Measurements from ENCODE around the gene PSD4. TPM values are rescaled to one million over a fixed set of nuclear protein-coding genes. Genes with fewer than 3 reads are reported as not detected.

The PSD4 gene
- total and polyA plus RNA-seq, 10 of the 15 experiments (the other 5 are each of a cell fraction or from before 2014, with no cell fraction given) = 0.68 to 114 (median 35.1) TPM

GRCh38 chr2:113227698-113228097 is 53.9 kb downstream of the PSD4 start:
- 0% methylated on average over 3 of the region's 3 CpGs for whole genome bisulfite sequencing (ENCODE audit: insufficient coverage, insufficient replicate concordance, low lambda C conversion rate, missing lambda C conversion rate)
- no peak for ATAC-seq
- ChIA-PET RAD21 (ENCODE audit: unreplicated experiment) (no interaction called here), SMC1A (ENCODE audit: uncharacterized antibody, unreplicated experiment) (interaction anchor here (1.2 kb wide), 1 partner anchor 25 kb away, joined by 3 read pairs; no protein-coding TSS in a partner anchor), POLR2A (no interaction called here), CTCF (interaction anchor here (1.3 to 1.4 kb wide), 2 partner anchors 24 to 89 kb away, joined by 7 to 8 read pairs; no protein-coding TSS in a partner anchor)
- no peaks in the 10 kb centered on the region for H3K79me2 ChIP-seq (ENCODE audit: control insufficient read depth, insufficient read depth, low read length)
- no peaks in the 10 kb centered on the region for H3K9me3 ChIP-seq (replicated peaks; ENCODE audit: control insufficient read depth, insufficient read depth, low read length)
- H3K36me3 ChIP-seq (ENCODE audit: control insufficient read depth in 2 of 2, insufficient read depth in 2 of 2, low read length in 1 of 2) = no peaks in the 10 kb centered on the region
- H2AFZ ChIP-seq (ENCODE audit: control insufficient read depth, low read depth, low read length) = no peak overlapping the region
- H3K27me3 ChIP-seq (replicated peaks in 1 of 2; ENCODE audit: control insufficient read depth in 2 of 2, insufficient read depth in 2 of 2, low read length in 1 of 2) = no peaks in the 10 kb centered on the region; a peak in 3 of 4 replicates
- no peaks in the 10 kb centered on the region for H4K20me1 ChIP-seq (ENCODE audit: control insufficient read depth, insufficient read depth)
- FAIRE-seq = no peak
- no peak for DNase-seq (ENCODE audit: low read depth, low spot score)
- no peak for TF ChIP-seq STAT3 (IDR thresholded peaks at IDR 0.05; ENCODE audit: low read depth, low read length)
- no peak for TF ChIP-seq SIX5 (IDR thresholded peaks at IDR 0.05; ENCODE audit: low read depth, low read length, severe bottlenecking)
- TF ChIP-seq MYC (IDR thresholded peaks at IDR 0.05; ENCODE audit: insufficient read depth, insufficient read length, insufficient replicate concordance, low read length, severe bottlenecking) = no peak
- no peak for TF ChIP-seq CHD1 (IDR thresholded peaks at IDR 0.05; ENCODE audit: low read depth, low read length)
- TF ChIP-seq TBL1XR1 (IDR thresholded peaks at IDR 0.05; ENCODE audit: low read depth, low read length) = no peak
- TF ChIP-seq RUNX3 (IDR thresholded peaks at IDR 0.05; ENCODE audit: low read length) = no peak
- TF ChIP-seq EED (IDR thresholded peaks at IDR 0.05; ENCODE audit: low read depth) = no peak
- TF ChIP-seq ESRRA (IDR thresholded peaks at IDR 0.05; ENCODE audit: low read length) = no peak
- TF ChIP-seq POLR2A (IDR thresholded peaks at IDR 0.05; ENCODE audit: low read depth, low read length) = no peak
- no peak for TF ChIP-seq NR2C1 (IDR thresholded peaks at IDR 0.05)
- TF ChIP-seq ZBTB40 (IDR thresholded peaks at IDR 0.05; ENCODE audit: borderline replicate concordance) = no peak
- no peak for TF ChIP-seq RFX5 (IDR thresholded peaks at IDR 0.05; ENCODE audit: low read depth, low read length)
- TF ChIP-seq BMI1 (IDR thresholded peaks at IDR 0.05; ENCODE audit: borderline replicate concordance) = no peak
- TF ChIP-seq MTA3 (IDR thresholded peaks at IDR 0.05; ENCODE audit: borderline replicate concordance, low read length) = no peak
- TF ChIP-seq BCLAF1 (IDR thresholded peaks at IDR 0.05) = no peak
- no peak for TF ChIP-seq CHD4 (IDR thresholded peaks at IDR 0.05)
- no peak for TF ChIP-seq FOXM1 (IDR thresholded peaks at IDR 0.05; ENCODE audit: low read depth, low read length)
- no peak overlapping the region for H3K4me2 ChIP-seq (ENCODE audit: control insufficient read depth, insufficient read depth)
- no peak overlapping the region for H3K4me3 ChIP-seq
- intact Hi-C loops (cut with micrococcal nuclease; ENCODE audit: unreplicated experiment) = no loop called here
- no peak overlapping the region for H3K27ac ChIP-seq (ENCODE audit: control insufficient read depth, insufficient read depth)
- H3K4me1 ChIP-seq (ENCODE audit: control insufficient read depth, insufficient read depth, low read length) = no peaks in the 10 kb centered on the region
- in situ Hi-C loops (cut with MboI) = no loop called here
- no peak overlapping the region for H3K9ac ChIP-seq (ENCODE audit: control insufficient read depth, insufficient read depth, low read length)
- BruUV-seq (replicated peaks) = no TSS peak

Data from GM12878 (cell line).